H9 (cell line): ENCODE data around the gene FCSK. TPM values are rescaled to one million over a fixed set of nuclear protein-coding genes. Genes with fewer than 3 reads are reported as not detected.

ENCODE experiments used
- DNase-seq: peaks from one replicate; pipeline ENCODE4 v3.0.0-alpha.2; 2017
- H2AFZ ChIP-seq: one replicate; pipeline ENCODE4 v1.6.1; 2013; ENCODE audit warnings: mild to moderate bottlenecking, low read length, control low read depth, moderate library complexity
- H2AK5ac ChIP-seq: 2 replicates; pipeline ENCODE4 v1.6.1; 2013; ENCODE audit warnings: low read length, control low read depth, mixed read lengths; ENCODE audit not compliant: insufficient read length
- H2BK120ac ChIP-seq: one replicate; pipeline ENCODE4 v1.6.1; 2013; ENCODE audit warnings: low read depth, mild to moderate bottlenecking, low read length, control low read depth, inconsistent platforms; ENCODE audit not compliant: poor library complexity, severe bottlenecking
- H2BK12ac ChIP-seq: 2 replicates; pipeline ENCODE4 v1.6.1; 2013; ENCODE audit warnings: low read length, control low read depth, mixed read lengths, low read depth; ENCODE audit not compliant: insufficient read length
- H2BK15ac ChIP-seq: 2 replicates; pipeline ENCODE4 v1.6.1; 2013; ENCODE audit warnings: low read depth, low read length, control low read depth
- H2BK20ac ChIP-seq: one replicate; pipeline ENCODE4 v1.6.1; 2013; ENCODE audit warnings: low read depth, mild to moderate bottlenecking, low read length, control low read depth, inconsistent platforms; ENCODE audit not compliant: poor library complexity, severe bottlenecking
- H2BK5ac ChIP-seq: 2 replicates; pipeline ENCODE4 v1.6.1; 2013; ENCODE audit warnings: low read length, control low read depth, mixed read lengths; ENCODE audit not compliant: insufficient read length
- H3K14ac ChIP-seq: 2 replicates; pipeline ENCODE4 v1.6.1; 2013; ENCODE audit warnings: low read length, control low read depth; ENCODE audit not compliant: insufficient read depth
- H3K18ac ChIP-seq: 2 replicates; pipeline ENCODE4 v1.6.1; 2013; ENCODE audit warnings: low read depth, mild to moderate bottlenecking, mixed read lengths, low read length, control low read depth; ENCODE audit not compliant: insufficient read length
- H3K23ac ChIP-seq: 2 replicates; pipeline ENCODE4 v1.6.1; 2013; ENCODE audit warnings: low read length, control low read depth, mixed read lengths, low read depth; ENCODE audit not compliant: insufficient read length
- H3K23me2 ChIP-seq: 2 replicates; pipeline ENCODE4 v1.6.1; 2013; ENCODE audit warnings: low read depth, mild to moderate bottlenecking, mixed read lengths, low read length, control low read depth; ENCODE audit not compliant: insufficient read length, poor library complexity, severe bottlenecking
- H3K27ac ChIP-seq: 2 replicates; pipeline ENCODE4 v1.5.1; 2013; ENCODE audit warnings: low read length, control low read depth, mixed read lengths, low read depth; ENCODE audit not compliant: insufficient read length
- H3K27me3 ChIP-seq: 2 replicates; pipeline ENCODE4 v1.6.1; 2013; ENCODE audit warnings: low read length, control low read depth, inconsistent platforms; ENCODE audit not compliant: insufficient read depth
- H3K4ac ChIP-seq: 2 replicates; pipeline ENCODE4 v1.6.1; 2013; ENCODE audit warnings: low read depth, mild to moderate bottlenecking, control low read depth, inconsistent platforms, low read length, moderate library complexity
- H3K4me1 ChIP-seq: 2 replicates; pipeline ENCODE4 v1.6.1; 2013; ENCODE audit warnings: low read length, control low read depth, inconsistent platforms; ENCODE audit not compliant: insufficient read depth
- H3K4me2 ChIP-seq: 2 replicates; pipeline ENCODE4 v1.6.1; 2013; ENCODE audit warnings: low read length, control low read depth, mixed read lengths; ENCODE audit not compliant: insufficient read length, insufficient read depth
- H3K56ac ChIP-seq: 2 replicates; pipeline ENCODE4 v1.6.1; 2013; ENCODE audit warnings: low read depth, mild to moderate bottlenecking, mixed read lengths, low read length, control low read depth; ENCODE audit not compliant: insufficient read length
- H3K79me1 ChIP-seq: 2 replicates; pipeline ENCODE4 v1.6.1; 2013; ENCODE audit warnings: low read depth, mild to moderate bottlenecking, moderate library complexity, low read length, control low read depth, inconsistent platforms; ENCODE audit not compliant: insufficient read depth, poor library complexity, severe bottlenecking
- H3K79me2 ChIP-seq: 2 replicates; pipeline ENCODE4 v1.6.1; 2013; ENCODE audit warnings: low read length, control low read depth, inconsistent platforms; ENCODE audit not compliant: insufficient read depth
- H3K9ac ChIP-seq: 2 replicates; pipeline ENCODE4 v1.6.1; 2013; ENCODE audit warnings: low read length, control low read depth, mixed read lengths; ENCODE audit not compliant: insufficient read length; ENCODE audit errors: extremely low read depth
- H3K9me3 ChIP-seq: one replicate; pipeline ENCODE4 v1.6.1; 2013; ENCODE audit warnings: low read depth, low read length, inconsistent platforms; ENCODE audit not compliant: control insufficient read depth
- H3T11ph ChIP-seq: one replicate; pipeline ENCODE4 v1.6.1; 2013; ENCODE audit warnings: mild to moderate bottlenecking, low read length, control low read depth, inconsistent platforms
- H4K20me1 ChIP-seq: one replicate; pipeline ENCODE4 v1.6.1; 2013; ENCODE audit not compliant: control insufficient read depth, insufficient read length, insufficient read depth
- H4K5ac ChIP-seq: 2 replicates; pipeline ENCODE4 v1.6.1; 2013; ENCODE audit warnings: low read depth, mild to moderate bottlenecking, mixed read lengths, low read length, control low read depth; ENCODE audit not compliant: insufficient read length
- H4K8ac ChIP-seq: replicated peaks from 2 replicates; pipeline ENCODE4 v1.6.1; 2013; ENCODE audit warnings: low read length, control low read depth, mixed read lengths, low read depth; ENCODE audit not compliant: insufficient read length
- H4K91ac ChIP-seq: 2 replicates; pipeline ENCODE4 v1.6.1; 2013; ENCODE audit warnings: low read depth, mild to moderate bottlenecking, moderate library complexity, mixed read lengths, low read length, control low read depth; ENCODE audit not compliant: insufficient read length
- H3K27ac Mint-ChIP-seq, 3 experiments: 2 replicates in 2 of 3; 3 replicates in 1 of 3; pipeline ENCODE4 v1.8.0; 2020 to 2021; ENCODE audit warnings: mixed read lengths in 3 of 3, mild to moderate bottlenecking in 1 of 3, moderate library complexity in 1 of 3
- H3K27me3 Mint-ChIP-seq: 2 replicates; pipeline ENCODE4 v1.8.0; 2021; ENCODE audit warnings: low read depth, mild to moderate bottlenecking, moderate library complexity, mixed read lengths
- H3K36me3 Mint-ChIP-seq, 3 experiments: 2 replicates in 2 of 3; 3 replicates in 1 of 3; pipeline ENCODE4 v1.8.0; 2020 to 2021; ENCODE audit warnings: low read depth in 3 of 3, mixed read lengths in 3 of 3; ENCODE audit not compliant: insufficient read depth in 1 of 3
- H3K4me1 Mint-ChIP-seq, 2 experiments: 2 replicates each; pipeline ENCODE4 v1.8.0; 2020; ENCODE audit warnings: mixed read lengths in 2 of 2
- H3K4me3 Mint-ChIP-seq, 2 experiments: 2 replicates in 1 of 2; 3 replicates in 1 of 2; pipeline ENCODE4 v1.8.0; 2020 to 2021; ENCODE audit warnings: mild to moderate bottlenecking in 2 of 2, mixed read lengths in 2 of 2, moderate library complexity in 1 of 2
- H3K9me3 Mint-ChIP-seq, 2 experiments: 2 replicates in 1 of 2; 3 replicates in 1 of 2; pipeline ENCODE4 v1.8.0; 2020; ENCODE audit warnings: mild to moderate bottlenecking in 2 of 2, mixed read lengths in 2 of 2, moderate library complexity in 1 of 2
- CTCF ChIP-seq: fragments of 200-600 bp; sonication (generic); conservative IDR thresholded peaks from 3 replicates; pipeline ENCODE4 v1.8.0; 2021; ENCODE audit warnings: antibody characterized with exemption, mild to moderate bottlenecking
- WGBS: extraction: QIAGEN DNeasy Blood & Tissue Kit; methylation state at CpG from one replicate; pipeline ENCODE4 v1.1.7; 2013; ENCODE audit warnings: missing lambda C conversion rate, low lambda C conversion rate, mixed read lengths; ENCODE audit not compliant: insufficient read length; ENCODE audit errors: extremely low coverage; 5-methylcytosine and 5-hydroxymethylcytosine counted together
- total RNA-seq: library from RNA; stranded (reverse); gene quantifications from 2 replicates; pipeline ENCODE4 v1.2.1, GENCODE V29; 2021

Gene FCSK
- total RNA-seq, 1 experiment from 2014 or later = 6.5 TPM

- WGBS = no CpG with 5 or more reads among the region's 16 CpGs
- Mint-ChIP-seq H3K4me1 (peaks cover 3 to 7% of the 10 kb centered on the region in 2 experiments; a peak in 3 of 4 replicates), H3K27me3 (no peaks in the 10 kb centered on the region), H3K36me3 (no peaks in the 10 kb centered on the region), H3K4me3 (no peak overlapping the region), H3K27ac (peak overlapping the region in 1 of 3 experiments; percentile 50; a peak in 2 of 7 replicates), H3K9me3 (no peaks in the 10 kb centered on the region)
- Histone ChIP-seq H3K79me2 (no peaks in the 10 kb centered on the region), H2BK15ac (no peak overlapping the region), H2BK120ac (no peak overlapping the region), H3K27ac (no peak overlapping the region), H4K8ac (no peak overlapping the region), H4K20me1 (peaks cover 1% of the 10 kb centered on the region), H2AFZ (no peak overlapping the region), H3K56ac (no peak overlapping the region), H3K4ac (no peak overlapping the region), H3K14ac (no peak overlapping the region), H3K79me1 (no peaks in the 10 kb centered on the region), H3K9me3 (no peaks in the 10 kb centered on the region), H4K5ac (no peak overlapping the region), H3K9ac (no peak overlapping the region), H3K18ac (no peak overlapping the region), H3K27me3 (no peaks in the 10 kb centered on the region), H2BK20ac (no peak overlapping the region), H3K23ac (no peak overlapping the region), H3K4me1 (no peaks in the 10 kb centered on the region), H3T11ph (no peak overlapping the region), H3K4me2 (no peak overlapping the region), H2BK5ac (no peak overlapping the region), H3K23me2 (no peaks in the 10 kb centered on the region), H4K91ac (no peak overlapping the region), H2BK12ac (no peak overlapping the region), H2AK5ac (no peak overlapping the region)
- no peak for DNase-seq
- no peak for TF ChIP-seq CTCF
These were observed 14.6 kb downstream of the FCSK start for GRCh38 chr16:70468776-70469525.
